GM12872 (cell line): ENCODE data around the gene RSPH1.

ENCODE experiments used
- TF ChIP-seq, protein P1 (sequence below): IDR thresholded peaks from 3 replicates; pipeline ENCODE4 v1.5.1; 2011; ENCODE audit warnings: low read depth, mild to moderate bottlenecking, low read length, moderate library complexity; ENCODE audit not compliant: insufficient read depth

Gene RSPH1

DNA sequence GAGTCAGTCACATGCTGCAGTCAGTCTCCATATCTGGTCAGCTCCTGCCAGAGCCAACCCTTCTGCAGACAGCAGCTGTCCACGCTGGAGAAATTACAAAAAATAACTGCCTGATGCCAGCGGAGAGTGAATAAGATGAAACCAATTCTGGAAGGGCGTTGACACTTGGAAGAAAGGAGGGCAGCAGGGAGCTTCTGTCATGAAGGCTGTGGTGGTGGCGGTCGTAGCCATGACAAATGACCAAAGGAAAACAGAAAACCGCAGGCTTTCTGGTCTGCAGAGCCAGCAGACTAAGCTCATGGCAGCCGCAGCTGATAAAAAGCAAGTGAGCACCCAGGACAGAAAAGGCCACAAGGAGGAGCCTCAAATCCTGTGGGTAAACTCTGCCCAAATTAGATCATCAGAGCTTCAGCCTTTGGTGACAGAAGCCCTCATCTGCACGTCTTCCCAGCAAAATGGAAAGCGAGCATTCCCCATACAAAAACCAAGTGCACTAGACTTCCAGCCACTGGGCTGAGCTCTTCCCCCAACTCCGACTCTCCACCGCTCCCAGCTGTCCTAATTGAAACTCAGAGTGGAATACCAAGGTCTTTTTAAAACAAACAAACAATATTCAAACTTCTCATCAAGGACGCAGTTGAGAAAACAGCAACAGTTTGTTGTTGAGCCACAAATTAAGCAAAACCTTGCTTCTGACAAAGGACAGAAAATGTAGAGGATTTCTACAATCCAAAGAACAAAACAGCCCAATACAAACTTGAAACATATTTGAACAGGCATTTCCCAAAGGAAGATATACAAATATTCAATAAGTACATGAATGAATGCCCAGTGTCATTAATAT lies 28.7 kb downstream of the RSPH1 start:
- TF ChIP-seq, protein P1, sequence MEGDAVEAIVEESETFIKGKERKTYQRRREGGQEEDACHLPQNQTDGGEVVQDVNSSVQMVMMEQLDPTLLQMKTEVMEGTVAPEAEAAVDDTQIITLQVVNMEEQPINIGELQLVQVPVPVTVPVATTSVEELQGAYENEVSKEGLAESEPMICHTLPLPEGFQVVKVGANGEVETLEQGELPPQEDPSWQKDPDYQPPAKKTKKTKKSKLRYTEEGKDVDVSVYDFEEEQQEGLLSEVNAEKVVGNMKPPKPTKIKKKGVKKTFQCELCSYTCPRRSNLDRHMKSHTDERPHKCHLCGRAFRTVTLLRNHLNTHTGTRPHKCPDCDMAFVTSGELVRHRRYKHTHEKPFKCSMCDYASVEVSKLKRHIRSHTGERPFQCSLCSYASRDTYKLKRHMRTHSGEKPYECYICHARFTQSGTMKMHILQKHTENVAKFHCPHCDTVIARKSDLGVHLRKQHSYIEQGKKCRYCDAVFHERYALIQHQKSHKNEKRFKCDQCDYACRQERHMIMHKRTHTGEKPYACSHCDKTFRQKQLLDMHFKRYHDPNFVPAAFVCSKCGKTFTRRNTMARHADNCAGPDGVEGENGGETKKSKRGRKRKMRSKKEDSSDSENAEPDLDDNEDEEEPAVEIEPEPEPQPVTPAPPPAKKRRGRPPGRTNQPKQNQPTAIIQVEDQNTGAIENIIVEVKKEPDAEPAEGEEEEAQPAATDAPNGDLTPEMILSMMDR, result peak; percentile 67

DNA sequence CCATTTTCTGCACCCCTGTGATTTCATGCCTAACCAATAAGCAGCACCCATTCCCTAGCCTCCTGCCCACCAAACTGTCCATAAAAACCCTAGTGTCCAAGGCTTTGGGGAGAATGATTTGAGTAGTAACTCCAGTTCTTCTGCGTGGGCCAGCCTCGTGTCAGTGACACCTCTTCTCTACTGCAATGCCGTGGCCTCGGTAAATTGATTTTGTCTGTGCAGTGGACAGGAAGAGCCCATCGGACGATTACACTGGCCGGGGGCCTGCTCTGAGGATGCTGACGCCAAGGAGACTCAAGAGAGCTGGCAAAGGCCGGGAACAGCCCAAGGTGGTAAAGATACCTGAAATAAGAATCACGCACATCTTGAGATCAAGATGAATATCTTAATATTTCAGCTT lies 29.3 kb downstream of the RSPH1 start:
- TF ChIP-seq, protein P1, result no peak

DNA sequence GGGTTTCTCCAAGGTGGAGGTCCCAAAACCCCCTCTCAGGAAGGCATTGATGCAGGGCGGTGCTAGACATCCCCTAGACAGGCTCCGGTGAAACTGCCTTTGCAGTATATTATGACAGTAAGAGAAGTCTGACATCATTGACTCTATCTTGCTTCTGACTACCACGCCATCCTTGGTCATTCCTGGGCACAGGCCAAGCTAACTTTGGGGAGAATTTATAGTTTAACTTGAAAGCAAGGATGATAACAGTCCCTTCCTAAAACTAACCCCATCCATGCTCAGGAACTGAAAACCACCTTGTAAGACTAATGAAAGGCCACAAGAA lies 30.3 kb downstream of the RSPH1 start:
- TF ChIP-seq, protein P1, result no peak

DNA sequence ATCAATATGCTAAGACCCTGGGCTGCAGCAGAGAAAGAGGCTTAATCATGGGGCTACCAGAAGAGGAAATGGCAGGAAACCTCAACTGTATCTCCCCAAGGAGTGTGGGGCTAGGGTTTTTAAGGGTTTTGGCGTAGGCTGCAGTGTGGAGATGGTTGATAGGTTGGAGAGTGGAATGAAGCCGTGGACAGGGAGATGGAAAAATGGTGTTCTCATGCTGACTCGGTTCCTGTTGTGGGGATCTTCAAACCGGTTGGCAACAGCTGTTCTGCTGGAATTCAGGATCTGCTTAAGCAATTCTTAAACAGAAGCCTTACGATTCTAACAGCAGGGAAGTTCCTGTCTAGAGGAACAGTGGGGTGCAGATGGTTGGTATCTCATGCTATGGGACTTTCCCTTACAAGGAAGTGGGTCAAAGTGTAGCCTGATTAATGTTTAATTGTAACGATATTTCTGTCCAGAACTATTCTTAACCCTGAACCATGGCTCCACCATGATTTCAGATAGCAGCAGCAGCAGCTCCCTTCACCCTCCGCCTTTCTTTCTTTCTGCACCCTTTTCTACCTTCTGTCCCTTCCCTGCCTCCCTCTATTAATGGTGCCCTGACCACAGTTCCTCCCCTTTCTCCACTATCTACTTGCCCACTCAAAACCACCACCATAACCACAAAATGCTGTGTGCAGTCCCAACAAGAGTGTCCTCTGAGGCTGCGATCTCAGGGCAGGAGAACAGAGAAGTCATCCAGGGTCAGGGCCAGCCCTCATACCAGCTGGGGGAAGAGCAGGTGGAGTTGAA lies 30.8 kb downstream of the RSPH1 start:
- TF ChIP-seq, protein P1, result no peak

DNA sequence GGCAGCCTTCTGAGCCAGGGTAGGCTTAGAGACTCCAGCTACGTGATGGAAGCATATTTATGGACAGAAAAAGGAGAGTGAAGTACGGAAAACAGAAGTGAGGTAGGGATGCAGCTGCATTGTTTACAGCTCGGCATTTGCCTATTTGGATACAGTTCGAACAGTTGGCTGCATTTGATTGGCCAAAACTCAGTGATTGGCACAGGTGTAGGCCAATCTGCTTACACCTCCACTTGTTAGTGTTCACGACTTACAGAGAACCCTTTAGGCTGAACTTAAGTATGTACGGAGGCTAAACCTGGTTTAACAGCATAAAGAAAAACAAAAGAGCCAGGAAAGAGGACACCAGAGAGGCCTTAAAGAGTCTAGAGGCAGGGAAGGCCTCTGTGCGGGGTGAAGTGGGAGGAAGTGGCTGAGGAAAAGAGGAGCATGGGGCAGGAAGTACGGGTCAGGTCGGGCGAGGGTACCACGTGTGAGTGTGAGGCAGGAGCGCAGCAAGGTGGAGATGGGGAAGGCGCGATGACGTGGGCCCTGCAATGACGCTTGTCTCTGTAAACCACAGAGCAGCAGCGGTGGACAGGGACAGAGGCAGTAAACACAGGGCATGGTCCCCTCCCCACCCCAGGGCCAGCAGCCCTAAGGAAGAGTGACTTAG lies 32.0 kb downstream of the RSPH1 start:
- TF ChIP-seq, protein P1, result no peak

DNA sequence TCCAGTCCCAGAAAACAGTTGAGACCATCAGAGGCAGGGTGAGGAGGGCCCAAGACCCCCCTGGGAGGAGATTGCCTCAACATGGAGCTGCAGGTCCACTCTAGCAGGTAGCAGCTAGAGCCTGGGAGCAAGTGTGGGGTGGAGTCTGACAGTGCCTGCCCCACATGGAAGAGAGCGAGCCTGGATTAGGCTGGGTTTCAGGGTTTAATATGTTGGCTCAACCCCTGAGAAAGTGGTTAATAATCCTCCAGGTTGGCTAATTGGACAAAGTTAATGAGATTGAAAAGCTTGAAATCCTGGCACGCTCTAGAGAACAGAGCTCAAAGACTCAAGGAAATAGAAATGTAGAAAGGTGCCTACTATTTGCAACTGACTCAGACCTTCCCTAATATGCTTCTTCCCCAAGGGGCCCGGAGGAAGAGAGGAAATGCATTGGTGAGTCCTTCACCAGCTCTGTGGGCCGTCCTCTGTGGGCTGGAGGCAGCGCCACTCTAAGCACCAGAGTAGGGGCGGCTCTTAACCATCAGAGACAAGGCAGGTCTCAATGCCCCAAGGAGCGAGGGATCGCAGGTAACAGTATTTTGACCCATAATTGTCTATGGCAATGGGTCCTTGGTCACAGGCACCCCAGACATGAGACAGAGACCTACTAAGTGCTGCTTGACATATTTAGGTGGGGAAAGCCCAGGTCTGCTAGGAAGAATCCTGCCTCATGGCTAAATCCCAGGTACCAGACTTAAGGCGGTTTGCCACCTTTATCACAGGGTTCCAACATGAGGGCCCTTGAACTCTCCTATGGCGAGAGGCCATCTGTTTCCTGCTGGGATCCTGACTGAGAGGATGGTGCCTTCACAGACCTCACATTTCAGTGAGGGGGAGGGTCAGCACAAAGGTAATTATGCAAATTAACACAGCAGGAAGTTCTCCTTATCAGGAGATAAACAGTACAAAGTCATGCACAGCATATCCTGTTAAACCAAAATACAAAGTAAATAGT lies 33.8 kb downstream of the RSPH1 start:
- TF ChIP-seq, protein P1, result no peak

DNA sequence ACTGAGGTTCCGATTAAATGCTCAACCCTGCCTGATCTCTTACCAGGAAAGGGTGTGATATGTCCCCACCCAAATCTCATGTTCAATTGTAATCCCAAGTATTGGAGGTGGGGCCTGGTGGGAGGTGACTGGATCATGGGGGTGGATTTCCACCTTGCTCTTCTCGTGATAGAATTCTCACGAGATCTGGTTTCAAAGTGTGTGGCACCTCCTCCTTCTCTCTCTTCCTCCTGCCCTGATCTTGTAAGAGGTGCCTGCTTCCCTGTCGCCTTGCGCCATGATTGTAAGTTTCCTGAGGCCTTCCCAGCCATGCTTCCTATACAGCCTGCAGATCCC lies 34.9 kb downstream of the RSPH1 start:
- TF ChIP-seq, protein P1, result no peak
